Fibroblast of pulmonary artery (primary cell): ENCODE data around the gene TMEM266.
A peak's percentile ranks its signal among the peaks of the same experiment; 100 is the strongest.

Experiments used
- DNase-seq: peaks from one replicate; pipeline ENCODE4 v3.0.0-alpha.2; 2010; ENCODE audit warnings: low read depth
- H3K4me3 ChIP-seq: replicated peaks from 2 replicates; pipeline ENCODE4 v1.5.1; 2011; ENCODE audit warnings: low read depth, mild to moderate bottlenecking, control low read depth, low read length, moderate library complexity
- TF ChIP-seq, protein P1 (sequence below): IDR thresholded peaks from 2 replicates; pipeline ENCODE4 v1.5.1; 2011; ENCODE audit warnings: mild to moderate bottlenecking, control low read depth, low read length, inconsistent platforms; ENCODE audit errors: missing control alignments

The TMEM266 gene

DNA sequence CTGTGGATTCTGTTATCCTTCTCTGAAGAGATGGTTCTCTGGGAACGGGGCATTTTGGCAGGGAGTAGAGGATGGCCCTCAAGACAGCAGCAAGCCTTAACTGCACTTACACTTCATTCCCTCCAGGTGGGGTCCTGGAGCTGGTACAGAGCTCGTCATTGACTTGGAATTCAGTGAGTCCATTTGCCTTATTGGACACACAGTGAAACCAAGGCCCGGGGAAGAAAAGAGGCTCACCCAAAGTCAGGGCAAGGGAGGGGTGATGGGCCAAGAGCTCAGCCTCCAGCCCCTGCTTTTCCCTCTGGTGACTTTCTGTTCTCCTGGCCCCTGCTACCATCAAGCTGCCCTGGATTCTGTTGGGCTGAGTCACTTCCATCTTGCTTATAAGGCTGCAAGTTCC lies 125.9 kb downstream of the TMEM266 start:
- H3K4me3 ChIP-seq = no peak overlapping the region
- peak; percentile 78 for DNase-seq
- TF ChIP-seq, protein P1, sequence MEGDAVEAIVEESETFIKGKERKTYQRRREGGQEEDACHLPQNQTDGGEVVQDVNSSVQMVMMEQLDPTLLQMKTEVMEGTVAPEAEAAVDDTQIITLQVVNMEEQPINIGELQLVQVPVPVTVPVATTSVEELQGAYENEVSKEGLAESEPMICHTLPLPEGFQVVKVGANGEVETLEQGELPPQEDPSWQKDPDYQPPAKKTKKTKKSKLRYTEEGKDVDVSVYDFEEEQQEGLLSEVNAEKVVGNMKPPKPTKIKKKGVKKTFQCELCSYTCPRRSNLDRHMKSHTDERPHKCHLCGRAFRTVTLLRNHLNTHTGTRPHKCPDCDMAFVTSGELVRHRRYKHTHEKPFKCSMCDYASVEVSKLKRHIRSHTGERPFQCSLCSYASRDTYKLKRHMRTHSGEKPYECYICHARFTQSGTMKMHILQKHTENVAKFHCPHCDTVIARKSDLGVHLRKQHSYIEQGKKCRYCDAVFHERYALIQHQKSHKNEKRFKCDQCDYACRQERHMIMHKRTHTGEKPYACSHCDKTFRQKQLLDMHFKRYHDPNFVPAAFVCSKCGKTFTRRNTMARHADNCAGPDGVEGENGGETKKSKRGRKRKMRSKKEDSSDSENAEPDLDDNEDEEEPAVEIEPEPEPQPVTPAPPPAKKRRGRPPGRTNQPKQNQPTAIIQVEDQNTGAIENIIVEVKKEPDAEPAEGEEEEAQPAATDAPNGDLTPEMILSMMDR = peak; percentile 72

- TF ChIP-seq, protein P1 = no peak
- DNase-seq = no peak
- H3K4me3 ChIP-seq = no peak overlapping the region
These were observed 127.4 kb downstream of the TMEM266 start for GRCh38 chr15:76187163-76187562.

DNA sequence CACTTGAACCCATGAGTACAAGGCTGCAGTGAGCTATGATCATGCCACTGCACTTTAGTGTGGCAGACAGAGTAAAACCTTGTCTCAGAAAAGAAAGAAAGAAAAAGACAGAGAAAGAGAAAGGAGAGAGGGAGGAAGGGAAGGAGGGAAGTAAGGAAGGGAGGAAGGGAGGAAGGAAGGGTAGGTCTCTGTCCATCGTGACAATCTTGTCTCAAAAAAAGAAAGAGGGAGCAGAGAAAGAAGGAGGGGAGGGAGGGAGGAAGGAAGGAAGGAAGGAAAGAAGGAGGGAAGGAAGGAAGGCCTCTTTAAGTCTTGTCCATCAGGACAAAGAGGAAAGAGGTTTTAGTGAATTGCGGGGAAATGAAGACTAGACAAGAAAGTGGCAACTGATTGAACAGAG lies 129.3 kb downstream of the TMEM266 start:
- H3K4me3 ChIP-seq = no peak overlapping the region
- TF ChIP-seq, protein P1 = no peak
- no peak for DNase-seq

- no peak overlapping the region for H3K4me3 ChIP-seq
- DNase-seq = no peak
- TF ChIP-seq, protein P1 = no peak
These were observed 130.3 kb downstream of the TMEM266 start for GRCh38 chr15:76190070-76190564.

GRCh38 chr15:76190751-76191538 lies 131.2 kb downstream of the TMEM266 start:
- TF ChIP-seq, protein P1 = peak; percentile 77
- peak; percentile 70 for DNase-seq
- H3K4me3 ChIP-seq = no peak overlapping the region

DNA sequence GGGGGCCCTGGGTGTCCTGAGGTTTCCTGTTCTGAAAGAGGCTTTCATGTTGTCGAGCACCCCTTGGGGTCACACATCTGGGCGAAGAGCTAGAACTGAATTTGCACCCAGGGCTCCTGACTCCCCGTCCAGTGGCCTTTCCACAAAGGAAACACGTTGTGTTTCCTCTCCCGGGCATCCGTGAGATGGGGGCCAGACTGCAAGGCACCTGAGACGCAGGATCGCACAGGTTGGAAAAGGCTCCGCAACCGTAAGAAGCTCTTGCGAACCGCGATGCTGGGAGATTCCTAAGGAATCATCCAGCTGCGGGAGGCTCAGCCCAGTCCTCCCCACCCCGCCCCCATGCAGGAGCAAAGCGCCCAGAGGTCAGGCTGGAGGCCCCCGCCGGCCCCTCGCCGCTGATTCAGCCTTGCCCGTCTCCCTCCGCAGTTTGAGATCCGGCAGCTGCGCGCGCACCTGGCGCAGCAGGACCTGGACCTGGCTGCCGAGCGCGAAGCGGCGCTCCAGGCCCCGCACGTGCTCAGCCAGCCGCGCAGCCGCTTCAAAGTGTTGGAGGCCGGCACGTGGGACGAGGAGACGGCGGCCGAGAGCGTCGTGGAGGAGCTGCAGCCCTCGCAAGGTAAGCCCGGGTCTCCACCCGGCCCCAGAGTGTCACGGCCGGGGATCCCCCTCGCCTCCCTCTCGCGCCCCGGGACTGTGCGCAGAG lies 131.9 kb downstream of the TMEM266 start:
- no peak for DNase-seq
- H3K4me3 ChIP-seq = no peak overlapping the region
- TF ChIP-seq, protein P1 = no peak

DNA sequence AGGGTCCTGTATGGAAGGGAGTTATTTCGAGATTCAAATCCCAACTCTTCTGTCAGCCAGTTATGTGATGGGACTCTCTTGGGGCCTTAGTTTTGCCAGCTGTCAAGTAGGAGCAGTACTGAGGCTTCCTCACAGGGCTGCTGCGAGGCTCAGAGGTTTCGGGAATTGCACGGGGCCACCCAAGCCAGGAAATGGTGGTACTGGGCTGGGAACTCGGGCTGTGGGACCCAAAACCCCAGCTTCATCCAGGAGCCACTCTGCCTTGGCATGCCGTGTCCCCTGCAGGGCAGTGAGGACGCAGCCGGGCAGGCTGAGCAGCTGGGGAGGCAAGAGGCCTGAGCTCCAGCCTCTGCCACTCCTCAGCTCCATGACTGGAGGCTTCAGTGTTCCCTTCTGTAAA lies 132.9 kb downstream of the TMEM266 start:
- TF ChIP-seq, protein P1 = no peak
- no peak for DNase-seq
- H3K4me3 ChIP-seq = no peak overlapping the region
